ENCODE measurements around the gene CHST9. TPM values are rescaled to one million over a fixed set of nuclear protein-coding genes. Genes with fewer than 3 reads are reported as not detected.

Gene CHST9
- total and polyA plus RNA-seq, 2 of the 4 experiments (the other 2 are of a cell fraction): not detected

GRCh38 chr18:27104743-27105142 lies 80.4 kb downstream of the CHST9 start:
- Histone ChIP-seq H3K9me3 (ENCODE audit: control insufficient read depth, insufficient read depth, low read length) (peaks cover 6% of the 10 kb centered on the region), H3K4me2 (ENCODE audit: low read depth, low read length) (no peak overlapping the region), H2BK20ac (ENCODE audit: low read depth, low read length) (no peak overlapping the region), H4K8ac (ENCODE audit: low read depth in 2 of 2, low read length in 2 of 2) (no peak overlapping the region), H3K4me3 (ENCODE audit: insufficient read depth, low read depth, low read length) (no peak overlapping the region), H4K5ac (ENCODE audit: low read depth, low read length) (no peak overlapping the region), H2AFZ (replicated peaks; ENCODE audit: low read length, poor library complexity) (no peak overlapping the region), H4K20me1 (ENCODE audit: insufficient read depth, low read length) (no peaks in the 10 kb centered on the region), H3K4ac (ENCODE audit: low read depth, low read length) (no peak overlapping the region), H2BK15ac (ENCODE audit: low read depth, low read length) (no peak overlapping the region), H3K27me3 (ENCODE audit: control insufficient read depth, insufficient read depth, low read length) (no peaks in the 10 kb centered on the region), H3K18ac (ENCODE audit: low read depth, low read length) (no peak overlapping the region), H3K9ac (ENCODE audit: low read depth, low read length) (no peak overlapping the region), H3K9me1 (ENCODE audit: insufficient read depth, low read length) (no peaks in the 10 kb centered on the region), H3K4me1 (ENCODE audit: control insufficient read depth, insufficient read depth, low read length) (no peaks in the 10 kb centered on the region), H3K14ac (replicated peaks; ENCODE audit: low read depth, low read length) (no peak overlapping the region), H4K91ac (ENCODE audit: insufficient read depth, low read depth, low read length) (no peak overlapping the region), H3K36me3 (ENCODE audit: control insufficient read depth, insufficient read depth, low read length) (no peaks in the 10 kb centered on the region), H3K56ac (ENCODE audit: extremely low read depth, insufficient read depth, low read length) (no peak overlapping the region), H3K27ac (ENCODE audit: insufficient read depth, low read length) (no peak overlapping the region), H2AK5ac (ENCODE audit: low read depth, low read length) (no peak overlapping the region), H2BK120ac (ENCODE audit: low read depth, low read length) (no peak overlapping the region), H2AK9ac (replicated peaks; ENCODE audit: low read depth, low read length, poor library complexity) (no peak overlapping the region), H3K23ac (ENCODE audit: low read depth, low read length) (no peak overlapping the region), H3K79me1 (ENCODE audit: low read depth in 1 of 2, low read length in 2 of 2) (no peaks in the 10 kb centered on the region), H2BK5ac (ENCODE audit: low read depth, low read length, poor library complexity, severe bottlenecking) (no peak overlapping the region)
- intact Hi-C loops (cut with micrococcal nuclease): no loop called here
- WGBS, 2 experiments (ENCODE audit: extremely low coverage in 2 of 2, insufficient read length in 1 of 2): no CpG with 5 or more reads among the region's 3 CpGs
- dilution Hi-C loops (cut with HindIII; ENCODE audit: low sequenced_read_pairs, unreplicated experiment): no loop called here
- POLR2A ChIA-PET (ENCODE audit: unreplicated experiment): no interaction called here
- in situ Hi-C loops (cut with MboI; ENCODE audit: low sequenced_read_pairs): no loop called here
- no peak for DNase-seq
- TF ChIP-seq MAFK (IDR thresholded peaks at IDR 0.05; ENCODE audit: low read depth, low read length) (no peak), BHLHE40 (IDR thresholded peaks at IDR 0.05; ENCODE audit: low read depth, low read length) (no peak), FOS (IDR thresholded peaks at IDR 0.05; ENCODE audit: low read depth, low read length) (no peak), NFE2L2 (IDR thresholded peaks at IDR 0.05; ENCODE audit: low read depth, low read length) (no peak), CEBPB (IDR thresholded peaks at IDR 0.05; ENCODE audit: low read depth, low read length) (no peak), RFX5 (IDR thresholded peaks at IDR 0.05; ENCODE audit: low read depth, low read length) (no peak), MAZ (IDR thresholded peaks at IDR 0.05; ENCODE audit: borderline replicate concordance, low read depth, low read length) (no peak), POLR2A (IDR thresholded peaks at IDR 0.05; ENCODE audit: low read depth, low read length) (no peak), CHD1 (IDR thresholded peaks at IDR 0.05; ENCODE audit: low read depth, low read length) (no peak), MXI1 (IDR thresholded peaks at IDR 0.05; ENCODE audit: borderline replicate concordance, low read depth, low read length) (no peak), RCOR1 (IDR thresholded peaks at IDR 0.05; ENCODE audit: insufficient replicate concordance, low read length) (no peak), SMC3 (IDR thresholded peaks at IDR 0.05; ENCODE audit: low read depth, low read length) (no peak), CTCF (conservative IDR thresholded peaks at IDR 0.05; ENCODE audit: low read depth, low read length) (no peak), RAD21 (IDR thresholded peaks at IDR 0.05; ENCODE audit: low read length) (no peak)
- TF ChIP-seq, protein P1, sequence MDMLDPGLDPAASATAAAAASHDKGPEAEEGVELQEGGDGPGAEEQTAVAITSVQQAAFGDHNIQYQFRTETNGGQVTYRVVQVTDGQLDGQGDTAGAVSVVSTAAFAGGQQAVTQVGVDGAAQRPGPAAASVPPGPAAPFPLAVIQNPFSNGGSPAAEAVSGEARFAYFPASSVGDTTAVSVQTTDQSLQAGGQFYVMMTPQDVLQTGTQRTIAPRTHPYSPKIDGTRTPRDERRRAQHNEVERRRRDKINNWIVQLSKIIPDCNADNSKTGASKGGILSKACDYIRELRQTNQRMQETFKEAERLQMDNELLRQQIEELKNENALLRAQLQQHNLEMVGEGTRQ (IDR thresholded peaks at IDR 0.05; ENCODE audit: low read depth, low read length): no peak
- TF ChIP-seq, protein P2, sequence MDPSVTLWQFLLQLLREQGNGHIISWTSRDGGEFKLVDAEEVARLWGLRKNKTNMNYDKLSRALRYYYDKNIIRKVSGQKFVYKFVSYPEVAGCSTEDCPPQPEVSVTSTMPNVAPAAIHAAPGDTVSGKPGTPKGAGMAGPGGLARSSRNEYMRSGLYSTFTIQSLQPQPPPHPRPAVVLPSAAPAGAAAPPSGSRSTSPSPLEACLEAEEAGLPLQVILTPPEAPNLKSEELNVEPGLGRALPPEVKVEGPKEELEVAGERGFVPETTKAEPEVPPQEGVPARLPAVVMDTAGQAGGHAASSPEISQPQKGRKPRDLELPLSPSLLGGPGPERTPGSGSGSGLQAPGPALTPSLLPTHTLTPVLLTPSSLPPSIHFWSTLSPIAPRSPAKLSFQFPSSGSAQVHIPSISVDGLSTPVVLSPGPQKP (IDR thresholded peaks at IDR 0.05; ENCODE audit: borderline replicate concordance, low read depth, low read length): no peak
- ATAC-seq (ENCODE audit: low read depth): no peak
- CTCF ChIA-PET: no interaction called here
- no TSS peak for BruUV-seq (replicated peaks)

Data from IMR-90 (cell line).